Lung (tissue), 12 donors: Measurements from ENCODE around the gene CLEC14A. TPM values are rescaled to one million over a fixed set of nuclear protein-coding genes. Genes with fewer than 3 reads are reported as not detected.

Experiments
- ATAC-seq: fragments of 200-7000 bp; cut with Tn5 transposase; one replicate; pipeline ENCODE4 v1.9.1; 2020; ENCODE audit warnings: moderate number of reproducible peaks; ENCODE audit not compliant: insufficient read depth, low FRiP score
- DNase-seq, 3 donors: peaks; one replicate each; pipeline ENCODE4 v3.0.0-alpha.2; 2013 to 2017
- H3K27ac ChIP-seq, 2 donors: one replicate each; pipeline ENCODE4 v1.5.1; 2013; ENCODE audit warnings: mild to moderate bottlenecking in 2 of 2, moderate library complexity in 2 of 2, control low read depth in 1 of 2, inconsistent platforms in 1 of 2, low read depth in 1 of 2, low read length in 1 of 2
- H3K27me3 ChIP-seq, 3 donors: one replicate each; pipeline ENCODE4 v1.5.1; 2013; ENCODE audit warnings: low read length in 2 of 3; ENCODE audit not compliant: control insufficient read depth in 3 of 3, insufficient read depth in 3 of 3
- H3K36me3 ChIP-seq, 4 donors: one replicate each; pipeline ENCODE4 v1.5.1; 2013; ENCODE audit warnings: low read length in 4 of 4, mild to moderate bottlenecking in 1 of 4, moderate library complexity in 1 of 4; ENCODE audit not compliant: control insufficient read depth in 4 of 4, insufficient read depth in 4 of 4
- H3K4me1 ChIP-seq, 5 donors: one replicate each; pipeline ENCODE4 v1.5.1; 2013; ENCODE audit warnings: low read length in 5 of 5, mild to moderate bottlenecking in 2 of 5, moderate library complexity in 1 of 5; ENCODE audit not compliant: control insufficient read depth in 5 of 5, insufficient read depth in 5 of 5
- H3K4me3 ChIP-seq: one replicate; pipeline ENCODE4 v1.5.1; 2013; ENCODE audit warnings: mild to moderate bottlenecking, control low read depth, moderate library complexity
- H3K9ac ChIP-seq, 2 donors: one replicate each; pipeline ENCODE4 v1.5.1; 2013; ENCODE audit warnings: low read length in 2 of 2, control low read depth in 1 of 2; ENCODE audit not compliant: insufficient read depth in 1 of 2
- H3K9me3 ChIP-seq, 4 donors: one replicate each; pipeline ENCODE4 v1.5.1; 2013; ENCODE audit warnings: low read length in 3 of 4, mild to moderate bottlenecking in 1 of 4, moderate library complexity in 1 of 4; ENCODE audit not compliant: control insufficient read depth in 4 of 4, insufficient read depth in 3 of 4
- WGBS, 2 donors: extraction: QIAGEN DNeasy Blood & Tissue Kit; methylation state at CpG; one replicate each; pipeline ENCODE4 v1.1.7; 2013; 5-methylcytosine and 5-hydroxymethylcytosine counted together
- polyA plus RNA-seq, 2 donors: library from polyadenylated mRNA; stranded (reverse); fragments of 200-250 nt; gene quantifications; one replicate each; pipeline ENCODE4 v1.2.1, GENCODE V29; 2013
- total RNA-seq, 2 donors: library from RNA; depleted of rRNA in 1 of 2; stranded (reverse); fragments of >200 nt in 1 of 2; gene quantifications; one replicate each; pipeline ENCODE4 v1.2.1, GENCODE V29; 2014 to 2021
- TF ChIP-seq, protein P1 (sequence below): IDR thresholded peaks from 2 replicates; pipeline ENCODE4 v1.5.1; 2012; ENCODE audit warnings: mild to moderate bottlenecking; ENCODE audit errors: control extremely low read depth, extremely low read depth
- donor health status: control.
- donor health status: control.
- donor health status: Bipolar disorder and iron deficiency.
- donor health status: healthy.
- donor health status: DM: yes; HTN: yes; CAD: no.

The CLEC14A gene
- total and polyA plus RNA-seq, 4 donors, result 28.4 to 97.7 (median 83.3) TPM

DNA sequence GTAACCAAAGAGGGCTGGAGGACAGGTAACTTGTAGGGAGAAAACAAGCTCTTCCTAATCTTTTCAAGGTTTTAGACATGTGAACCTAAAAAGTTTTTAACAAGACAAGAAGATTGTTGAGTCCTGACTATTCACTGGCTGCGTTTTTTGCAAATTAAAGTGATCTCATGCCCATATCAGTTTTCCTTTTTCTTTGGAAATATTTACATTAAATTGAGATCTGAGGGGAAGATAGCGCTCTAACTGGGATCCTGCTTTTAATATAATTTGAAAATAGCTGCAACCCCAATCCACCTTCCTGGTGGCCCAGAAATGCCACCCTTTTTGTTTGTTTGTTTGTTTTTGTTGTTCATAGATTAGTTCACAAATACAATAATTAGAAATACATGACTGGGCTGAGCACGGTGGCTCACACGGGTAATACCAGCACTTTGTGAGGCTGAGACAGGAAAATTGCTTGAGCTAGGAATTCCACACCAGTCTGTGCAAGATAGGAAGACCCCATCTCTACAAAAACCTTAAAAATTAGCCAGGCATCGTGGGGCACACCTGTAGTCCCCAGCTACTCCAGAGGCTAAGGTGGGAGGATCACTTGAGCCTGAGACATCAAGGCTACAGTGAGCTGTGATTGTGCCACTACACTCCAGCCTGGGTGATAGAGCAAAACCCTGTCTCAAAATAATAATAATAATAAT, 50.6 kb downstream of the CLEC14A start:
- DNase-seq, result no peak
- TF ChIP-seq, protein P1, sequence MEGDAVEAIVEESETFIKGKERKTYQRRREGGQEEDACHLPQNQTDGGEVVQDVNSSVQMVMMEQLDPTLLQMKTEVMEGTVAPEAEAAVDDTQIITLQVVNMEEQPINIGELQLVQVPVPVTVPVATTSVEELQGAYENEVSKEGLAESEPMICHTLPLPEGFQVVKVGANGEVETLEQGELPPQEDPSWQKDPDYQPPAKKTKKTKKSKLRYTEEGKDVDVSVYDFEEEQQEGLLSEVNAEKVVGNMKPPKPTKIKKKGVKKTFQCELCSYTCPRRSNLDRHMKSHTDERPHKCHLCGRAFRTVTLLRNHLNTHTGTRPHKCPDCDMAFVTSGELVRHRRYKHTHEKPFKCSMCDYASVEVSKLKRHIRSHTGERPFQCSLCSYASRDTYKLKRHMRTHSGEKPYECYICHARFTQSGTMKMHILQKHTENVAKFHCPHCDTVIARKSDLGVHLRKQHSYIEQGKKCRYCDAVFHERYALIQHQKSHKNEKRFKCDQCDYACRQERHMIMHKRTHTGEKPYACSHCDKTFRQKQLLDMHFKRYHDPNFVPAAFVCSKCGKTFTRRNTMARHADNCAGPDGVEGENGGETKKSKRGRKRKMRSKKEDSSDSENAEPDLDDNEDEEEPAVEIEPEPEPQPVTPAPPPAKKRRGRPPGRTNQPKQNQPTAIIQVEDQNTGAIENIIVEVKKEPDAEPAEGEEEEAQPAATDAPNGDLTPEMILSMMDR, result no peak
- Histone ChIP-seq H3K9ac (no peak overlapping the region), H3K27me3 (peaks cover 0 to 25% (median 24%) of the 10 kb centered on the region in 3 donors), H3K9me3 (peaks cover 0 to 8% (median 2%) of the 10 kb centered on the region in 4 donors), H3K4me1 (peaks cover 0 to 29% (median 14%) of the 10 kb centered on the region in 5 donors), H3K4me3 (no peak overlapping the region), H3K27ac (no peak overlapping the region), H3K36me3 (no peaks in the 10 kb centered on the region)
- ATAC-seq, result no peak
- 71 to 80% methylated on average over 5 of the region's 5 CpGs for WGBS, 2 donors

DNA sequence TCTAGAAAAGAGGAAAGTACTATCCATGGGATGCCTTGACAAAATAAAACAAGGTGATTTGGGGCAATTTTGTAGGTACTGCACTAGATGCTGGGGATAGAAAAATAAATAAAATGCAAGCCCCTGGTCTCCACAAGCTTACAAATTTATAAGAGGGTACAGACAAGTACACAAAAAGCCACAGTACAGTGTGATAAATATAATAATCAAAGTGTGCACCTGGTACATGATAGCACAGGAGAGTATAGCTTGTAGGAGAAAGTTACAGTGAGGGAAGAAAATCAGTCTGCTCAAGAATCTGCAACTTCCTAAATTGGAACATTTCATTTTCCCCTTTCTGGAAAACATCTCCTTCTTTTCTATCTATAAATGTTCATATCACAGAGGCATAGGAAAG, 51.2 kb downstream of the CLEC14A start:
- peaks cover 0 to 26% (median 11%) of the 10 kb centered on the region in 5 donors for H3K4me1 ChIP-seq
- peaks cover 0 to 20% (median 19%) of the 10 kb centered on the region in 3 donors for H3K27me3 ChIP-seq
- no peak overlapping the region for H3K27ac ChIP-seq
- TF ChIP-seq, protein P1, result no peak
- H3K4me3 ChIP-seq, result no peak overlapping the region
- H3K9me3 ChIP-seq, result peaks cover 0 to 7% (median 2%) of the 10 kb centered on the region in 4 donors
- H3K9ac ChIP-seq, result no peak overlapping the region
- no peak for DNase-seq
- H3K36me3 ChIP-seq, result no peaks in the 10 kb centered on the region
- ATAC-seq, result no peak

Other genes starting within 250 kb of the CLEC14A start
- gene SSTR1, start 48.2 kb downstream of the CLEC14A start, total RNA-seq, result 1 to 10 TPM; 4.3 to 7.9 TPM
- 1 to 10 TPM; 1.6 to 2.2 TPM for gene SSTR1, start 48.2 kb downstream of the CLEC14A start, polyA plus RNA-seq